Limb (tissue), 2 donors: ENCODE data around the gene AFMID.

Experiments used
- DNase-seq, 2 donors: peaks; one replicate each; pipeline ENCODE4 v3.0.0-alpha.2; 2016; ENCODE audit errors: extremely low spot score in 2 of 2

The AFMID gene

GRCh38 chr17:78253946-78254672 is 66.9 kb downstream of the AFMID start:
- peak; percentile 90 to 96 for DNase-seq

GRCh38 chr17:78255029-78255656 is 68.0 kb downstream of the AFMID start:
- DNase-seq: peak in 1 of 2 donors; percentile 30

- DNase-seq: peak in 1 of 2 donors; percentile 31
Measured at GRCh38 chr17:78255953-78256706, 69.0 kb downstream of the AFMID start.

- peak in 1 of 2 donors; percentile 34 for DNase-seq
Measured at GRCh38 chr17:78256707-78257591, 69.8 kb downstream of the AFMID start.
